Measurements from ENCODE around the gene NFIL3.
"Not testable (repeated sequence)": the region's sequence is repeated elsewhere in the genome, so short reads cannot be mapped to it uniquely, and the experiment has no call there.

NFIL3 gene

GRCh38 chr9:91378695-91379127 is 44.9 kb downstream of the NFIL3 start:
- no peaks in the 10 kb centered on the region for H3K9me3 ChIP-seq (ENCODE audit: insufficient read depth, low read depth, low read length)
- no peak overlapping the region for H2BK12ac ChIP-seq (ENCODE audit: low read length)
- no peak overlapping the region for H3K27ac ChIP-seq (ENCODE audit: low read depth, low read length)
- no peak overlapping the region for H3K23ac ChIP-seq (ENCODE audit: low read length)
- no peak overlapping the region for H4K12ac ChIP-seq (ENCODE audit: low read depth, low read length)
- H3K27me3 ChIP-seq (ENCODE audit: insufficient read depth, low read length) = no peaks in the 10 kb centered on the region
- no peak overlapping the region for H2AFZ ChIP-seq (ENCODE audit: insufficient read depth, low read length, poor library complexity)
- H2BK5ac ChIP-seq (ENCODE audit: low read depth, low read length, poor library complexity) = no peak overlapping the region
- no peak overlapping the region for H3K4ac ChIP-seq (ENCODE audit: low read depth, low read length)
- no peak overlapping the region for H2BK120ac ChIP-seq (ENCODE audit: insufficient read depth, low read length, poor library complexity)
- H3K4me3 ChIP-seq (ENCODE audit: low read depth, low read length) = no peak overlapping the region
- no peak overlapping the region for H4K91ac ChIP-seq (ENCODE audit: low read depth, low read length)
- H3K36me3 ChIP-seq (ENCODE audit: control insufficient read depth in 1 of 2, insufficient read depth in 2 of 2, low read length in 2 of 2) = no peaks in the 10 kb centered on the region
- no peak overlapping the region for H3K4me2 ChIP-seq (ENCODE audit: low read length)
- WGBS (ENCODE audit: extremely low coverage, insufficient coverage, insufficient read length) = no CpG with 5 or more reads among the region's 2 CpGs
- DNase-seq = peak; percentile 61 to 90
- no peak overlapping the region for H4K8ac ChIP-seq (ENCODE audit: low read depth, low read length)
- H3K9ac ChIP-seq (ENCODE audit: low read length) = no peak overlapping the region
- no peak overlapping the region for H2AK5ac ChIP-seq (ENCODE audit: low read length)
- no peak overlapping the region for H3K18ac ChIP-seq (ENCODE audit: low read length)
- no peaks in the 10 kb centered on the region for H3K4me1 ChIP-seq (ENCODE audit: control insufficient read depth in 1 of 2, insufficient read depth in 2 of 2, low read length in 2 of 2)
- H3K79me1 ChIP-seq (ENCODE audit: low read length) = no peaks in the 10 kb centered on the region
- H3K79me2 ChIP-seq (ENCODE audit: control insufficient read depth, insufficient read depth, low read length, poor library complexity) = no peaks in the 10 kb centered on the region
- no peak overlapping the region for H3K14ac ChIP-seq (ENCODE audit: low read length)

- not testable (repeated sequence) for H3K4ac ChIP-seq (ENCODE audit: low read depth, low read length); H2BK120ac ChIP-seq (ENCODE audit: insufficient read depth, low read length, poor library complexity); H2BK12ac ChIP-seq (ENCODE audit: low read length); H3K9ac ChIP-seq (ENCODE audit: low read length); H3K79me2 ChIP-seq (ENCODE audit: control insufficient read depth, insufficient read depth, low read length, poor library complexity); H3K4me3 ChIP-seq (ENCODE audit: low read depth, low read length); H3K79me1 ChIP-seq (ENCODE audit: low read length); DNase-seq; H3K27me3 ChIP-seq (ENCODE audit: insufficient read depth, low read length); H2AFZ ChIP-seq (ENCODE audit: insufficient read depth, low read length, poor library complexity); H2BK5ac ChIP-seq (ENCODE audit: low read depth, low read length, poor library complexity); H3K4me2 ChIP-seq (ENCODE audit: low read length); H4K12ac ChIP-seq (ENCODE audit: low read depth, low read length); H2AK5ac ChIP-seq (ENCODE audit: low read length); H3K18ac ChIP-seq (ENCODE audit: low read length); H3K9me3 ChIP-seq (ENCODE audit: insufficient read depth, low read depth, low read length); H3K23ac ChIP-seq (ENCODE audit: low read length); H3K36me3 ChIP-seq (ENCODE audit: control insufficient read depth in 1 of 2, insufficient read depth in 2 of 2, low read length in 2 of 2); H4K8ac ChIP-seq (ENCODE audit: low read depth, low read length); H4K91ac ChIP-seq (ENCODE audit: low read depth, low read length); H3K14ac ChIP-seq (ENCODE audit: low read length); H3K4me1 ChIP-seq (ENCODE audit: control insufficient read depth in 1 of 2, insufficient read depth in 2 of 2, low read length in 2 of 2); H3K27ac ChIP-seq (ENCODE audit: low read depth, low read length)
- WGBS (ENCODE audit: extremely low coverage, insufficient coverage, insufficient read length) = no CpG with 5 or more reads among the region's 3 CpGs
Observed at GRCh38 chr9:91378054-91378453, 45.6 kb downstream of the NFIL3 start.

- Histone ChIP-seq H3K4ac (ENCODE audit: low read depth, low read length) (no peak overlapping the region), H2BK5ac (ENCODE audit: low read depth, low read length, poor library complexity) (no peak overlapping the region), H3K36me3 (ENCODE audit: control insufficient read depth in 1 of 2, insufficient read depth in 2 of 2, low read length in 2 of 2) (no peaks in the 10 kb centered on the region), H3K18ac (ENCODE audit: low read length) (no peak overlapping the region), H3K23ac (ENCODE audit: low read length) (no peak overlapping the region), H3K14ac (ENCODE audit: low read length) (no peak overlapping the region), H3K4me1 (ENCODE audit: control insufficient read depth in 1 of 2, insufficient read depth in 2 of 2, low read length in 2 of 2) (no peaks in the 10 kb centered on the region), H3K4me3 (ENCODE audit: low read depth, low read length) (no peak overlapping the region), H2BK120ac (ENCODE audit: insufficient read depth, low read length, poor library complexity) (no peak overlapping the region), H4K91ac (ENCODE audit: low read depth, low read length) (no peak overlapping the region), H3K27me3 (ENCODE audit: insufficient read depth, low read length) (no peaks in the 10 kb centered on the region), H4K8ac (ENCODE audit: low read depth, low read length) (no peak overlapping the region), H2AFZ (ENCODE audit: insufficient read depth, low read length, poor library complexity) (no peak overlapping the region), H3K4me2 (ENCODE audit: low read length) (no peak overlapping the region), H2AK5ac (ENCODE audit: low read length) (no peak overlapping the region), H3K79me2 (ENCODE audit: control insufficient read depth, insufficient read depth, low read length, poor library complexity) (no peaks in the 10 kb centered on the region), H3K9me3 (ENCODE audit: insufficient read depth, low read depth, low read length) (no peaks in the 10 kb centered on the region), H3K79me1 (ENCODE audit: low read length) (no peaks in the 10 kb centered on the region), H3K27ac (ENCODE audit: low read depth, low read length) (no peak overlapping the region), H2BK12ac (ENCODE audit: low read length) (no peak overlapping the region), H3K9ac (ENCODE audit: low read length) (no peak overlapping the region), H4K12ac (ENCODE audit: low read depth, low read length) (no peak overlapping the region)
- no CpG with 5 or more reads among the region's 4 CpGs for WGBS (ENCODE audit: extremely low coverage, insufficient coverage, insufficient read length)
- no peak for DNase-seq
Observed at GRCh38 chr9:91376239-91376638, 47.4 kb downstream of the NFIL3 start.

- no peak overlapping the region for H2BK12ac ChIP-seq (ENCODE audit: low read length)
- no peak overlapping the region for H3K4ac ChIP-seq (ENCODE audit: low read depth, low read length)
- no peak overlapping the region for H2BK5ac ChIP-seq (ENCODE audit: low read depth, low read length, poor library complexity)
- no peak overlapping the region for H3K14ac ChIP-seq (ENCODE audit: low read length)
- no peak overlapping the region for H2AFZ ChIP-seq (ENCODE audit: insufficient read depth, low read length, poor library complexity)
- no peaks in the 10 kb centered on the region for H3K36me3 ChIP-seq (ENCODE audit: control insufficient read depth in 1 of 2, insufficient read depth in 2 of 2, low read length in 2 of 2)
- H4K91ac ChIP-seq (ENCODE audit: low read depth, low read length) = no peak overlapping the region
- H2BK120ac ChIP-seq (ENCODE audit: insufficient read depth, low read length, poor library complexity) = no peak overlapping the region
- H3K27ac ChIP-seq (ENCODE audit: low read depth, low read length) = no peak overlapping the region
- no peak overlapping the region for H3K4me3 ChIP-seq (ENCODE audit: low read depth, low read length)
- no peaks in the 10 kb centered on the region for H3K9me3 ChIP-seq (ENCODE audit: insufficient read depth, low read depth, low read length)
- H3K23ac ChIP-seq (ENCODE audit: low read length) = no peak overlapping the region
- no peaks in the 10 kb centered on the region for H3K4me1 ChIP-seq (ENCODE audit: control insufficient read depth in 1 of 2, insufficient read depth in 2 of 2, low read length in 2 of 2)
- no peak overlapping the region for H3K9ac ChIP-seq (ENCODE audit: low read length)
- no peak overlapping the region for H3K4me2 ChIP-seq (ENCODE audit: low read length)
- H3K79me1 ChIP-seq (ENCODE audit: low read length) = no peaks in the 10 kb centered on the region
- H4K8ac ChIP-seq (ENCODE audit: low read depth, low read length) = no peak overlapping the region
- H4K12ac ChIP-seq (ENCODE audit: low read depth, low read length) = no peak overlapping the region
- WGBS (ENCODE audit: extremely low coverage, insufficient coverage, insufficient read length) = no CpG with 5 or more reads among the region's 3 CpGs
- H3K18ac ChIP-seq (ENCODE audit: low read length) = no peak overlapping the region
- H2AK5ac ChIP-seq (ENCODE audit: low read length) = no peak overlapping the region
- no peaks in the 10 kb centered on the region for H3K27me3 ChIP-seq (ENCODE audit: insufficient read depth, low read length)
- no peak for DNase-seq
- H3K79me2 ChIP-seq (ENCODE audit: control insufficient read depth, insufficient read depth, low read length, poor library complexity) = no peaks in the 10 kb centered on the region
Observed at GRCh38 chr9:91374939-91375338, 48.7 kb downstream of the NFIL3 start.
